T47D (cell line): Measurements from ENCODE around the gene CRTC3.
"Not testable (repeated sequence)": the region's sequence is repeated elsewhere in the genome, so short reads cannot be mapped to it uniquely, and the experiment has no call there.

Experiments used
- DNase-seq, 2 experiments: peaks; one replicate each; pipeline versions ENCODE4 v3.0.0 to v3.0.0-alpha.2; 2011 to 2012; ENCODE audit warnings: low read depth in 1 of 2, low spot score in 1 of 2
- JUND ChIP-seq: IDR thresholded peaks from 2 replicates; pipeline ENCODE4 v1.6.1; 2012; ENCODE audit warnings: low read depth
- in situ Hi-C: cut with HindIII; loops from 2 replicates; pipeline ENCODE4 v1.10.0; 2016; ENCODE audit warnings: low sequenced_read_pairs, low pct_unique_long_range_greater_than_20kb

CRTC3 gene

GRCh38 chr15:90629217-90629616, 99.5 kb downstream of the CRTC3 start:
- in situ Hi-C loops, result no loop called here
- no peak for TF ChIP-seq JUND
- no peak for DNase-seq

- in situ Hi-C loops, result no loop called here
- DNase-seq, result no peak
- no peak for TF ChIP-seq JUND
These were observed 103.6 kb downstream of the CRTC3 start for GRCh38 chr15:90633360-90633759.

DNA sequence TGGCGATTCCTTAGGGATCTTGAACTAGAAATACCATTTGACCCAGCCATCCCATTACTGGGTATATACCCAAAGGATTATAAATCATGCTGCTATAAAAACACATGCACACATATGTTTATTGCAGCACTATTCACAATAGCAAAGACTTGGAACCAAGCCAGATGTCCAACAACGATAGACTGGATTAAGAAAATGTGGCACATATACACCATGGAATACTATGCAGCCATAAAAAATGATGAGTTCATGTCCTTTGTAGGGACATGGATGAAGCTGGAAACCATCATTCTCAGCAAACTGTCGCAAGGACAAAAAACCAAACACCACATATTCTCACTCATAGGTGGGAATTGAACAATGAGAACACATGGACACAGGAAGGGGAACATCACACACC, 107.3 kb downstream of the CRTC3 start:
- DNase-seq, in situ Hi-C loops: not testable (repeated sequence)

GRCh38 chr15:90637693-90638092, 108.0 kb downstream of the CRTC3 start:
- TF ChIP-seq JUND, result no peak
- no peak for DNase-seq
- in situ Hi-C loops, result no loop called here

DNA sequence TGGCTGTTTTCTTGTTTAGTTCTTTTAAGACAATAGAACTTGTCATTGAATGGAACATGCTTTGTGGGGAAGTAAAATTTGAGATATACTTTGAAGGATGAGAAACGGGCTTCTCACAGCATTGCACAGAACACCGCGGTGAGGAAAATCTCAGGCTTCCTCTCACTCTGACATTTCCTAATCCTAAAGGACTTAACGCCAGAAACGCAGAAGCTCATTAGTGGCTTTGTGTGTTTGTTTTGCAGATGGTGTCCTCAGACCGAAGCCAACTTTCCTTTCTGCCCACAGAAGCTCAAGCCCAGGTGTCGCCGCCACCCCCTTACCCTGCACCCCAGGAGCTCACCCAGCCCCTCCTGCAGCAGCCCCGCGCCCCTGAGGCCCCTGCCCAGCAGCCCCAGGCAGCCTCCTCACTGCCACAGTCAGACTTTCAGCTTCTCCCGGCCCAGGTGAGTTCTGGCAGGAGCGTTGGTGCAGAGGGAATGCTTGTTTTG, 108.5 kb downstream of the CRTC3 start:
- in situ Hi-C loops, result no loop called here
- TF ChIP-seq JUND, result no peak
- DNase-seq, result no peak

GRCh38 chr15:90638963-90639362, 109.2 kb downstream of the CRTC3 start:
- in situ Hi-C loops, result no loop called here
- TF ChIP-seq JUND, result no peak
- DNase-seq, result no peak

- no peak for TF ChIP-seq JUND
- in situ Hi-C loops, result no loop called here
- no peak for DNase-seq
These were observed 111.1 kb downstream of the CRTC3 start for GRCh38 chr15:90640862-90641261.

- TF ChIP-seq JUND, result no peak
- in situ Hi-C loops, result no loop called here
- no peak for DNase-seq
These were observed 112.1 kb downstream of the CRTC3 start for GRCh38 chr15:90641581-90642463.

- DNase-seq, result no peak
- TF ChIP-seq JUND, result no peak
- in situ Hi-C loops, result no loop called here
These were observed 113.0 kb downstream of the CRTC3 start for GRCh38 chr15:90642464-90643300.

- TF ChIP-seq JUND, result no peak
- in situ Hi-C loops, result no loop called here
- no peak for DNase-seq
These were observed 113.5 kb downstream of the CRTC3 start for GRCh38 chr15:90643301-90643632.

DNA sequence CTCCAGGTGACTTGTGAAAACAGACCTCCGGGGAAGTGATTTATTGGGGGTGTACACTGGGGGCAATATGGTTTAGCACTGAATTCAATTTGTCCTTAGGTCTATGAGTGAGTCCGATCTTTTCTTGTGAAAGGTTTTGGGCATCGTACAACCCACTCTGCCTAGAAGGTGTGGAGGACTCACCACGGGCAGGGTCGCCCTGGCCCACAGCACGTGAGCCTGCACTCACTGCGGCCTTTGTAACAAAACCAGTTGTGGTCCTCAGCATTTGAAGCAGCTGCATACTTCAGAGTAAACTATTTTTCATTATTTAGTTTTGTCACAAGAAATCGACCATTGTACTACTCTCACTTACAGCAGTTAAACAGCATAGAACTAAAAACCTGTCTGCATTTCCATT, 114.8 kb downstream of the CRTC3 start:
- TF ChIP-seq JUND, result no peak
- DNase-seq, result no peak
- in situ Hi-C loops, result no loop called here

- in situ Hi-C loops, result no loop called here
- no peak for TF ChIP-seq JUND
- DNase-seq, result no peak
These were observed 115.4 kb downstream of the CRTC3 start for GRCh38 chr15:90644952-90645725.
